Measurements from ENCODE around the gene GAL3ST1. TPM values are rescaled to one million over a fixed set of nuclear protein-coding genes. Genes with fewer than 3 reads are reported as not detected.

Gene GAL3ST1
- total and polyA plus RNA-seq, 2 of the 8 experiments (the other 6 are each of a cell fraction or from before 2014, with no cell fraction given) = 11.0 to 32.5 TPM

- H3K56ac ChIP-seq (replicated peaks; ENCODE audit: insufficient read length, low read depth, low read length) = no peak overlapping the region
- H3K4ac ChIP-seq (replicated peaks; ENCODE audit: insufficient read length, low read depth, low read length) = no peak overlapping the region
- no peaks in the 10 kb centered on the region for H3K27me3 ChIP-seq (replicated peaks in 1 of 4; ENCODE audit: control insufficient read depth in 3 of 4, extremely low read depth in 1 of 4, insufficient read depth in 3 of 4, low read length in 3 of 4)
- no peaks in the 10 kb centered on the region for H3K4me1 ChIP-seq (replicated peaks in 1 of 4; ENCODE audit: control insufficient read depth in 3 of 4, insufficient read depth in 4 of 4, low read length in 3 of 4)
- no peak overlapping the region for H3K4me3 ChIP-seq (ENCODE audit: extremely low read depth in 1 of 4, insufficient read depth in 2 of 4, low read depth in 3 of 4, low read length in 4 of 4)
- H3K36me3 ChIP-seq (ENCODE audit: control insufficient read depth in 2 of 4, insufficient read depth in 4 of 4, low read length in 3 of 4) = peaks cover 0 to 9% (median 0%) of the 10 kb centered on the region in 4 experiments; a peak in 1 of 8 replicates
- no peak overlapping the region for H2BK12ac ChIP-seq (ENCODE audit: low read depth, low read length)
- no peak overlapping the region for H3K14ac ChIP-seq (ENCODE audit: insufficient read length)
- H3K79me1 ChIP-seq (ENCODE audit: low read depth, low read length) = no peaks in the 10 kb centered on the region
- H3K23me2 ChIP-seq (ENCODE audit: low read depth, low read length) = no peaks in the 10 kb centered on the region
- no peak overlapping the region for H4K8ac ChIP-seq (ENCODE audit: extremely low read depth, insufficient read depth, low read length)
- no peaks in the 10 kb centered on the region for H4K20me1 ChIP-seq (replicated peaks in 1 of 2; ENCODE audit: control insufficient read depth in 1 of 2, insufficient read depth in 2 of 2, low read length in 2 of 2)
- no peak overlapping the region for H2BK20ac ChIP-seq (ENCODE audit: low read length)
- no peak overlapping the region for H4K91ac ChIP-seq (replicated peaks; ENCODE audit: insufficient read length, low read length)
- no peak overlapping the region for H3K9ac ChIP-seq (replicated peaks in 1 of 4; ENCODE audit: extremely low read depth in 1 of 4, low read depth in 3 of 4, low read length in 3 of 4)
- no peaks in the 10 kb centered on the region for H3K79me2 ChIP-seq (ENCODE audit: control insufficient read depth in 1 of 2, insufficient read depth in 2 of 2, low read length in 2 of 2)
- no peak for TF ChIP-seq SAP30 (IDR thresholded peaks at IDR 0.05; ENCODE audit: insufficient read depth, insufficient replicate concordance, low read length)
- TF ChIP-seq HDAC2 (IDR thresholded peaks at IDR 0.05; ENCODE audit: borderline replicate concordance in 1 of 2, low read depth in 2 of 2, low read length in 2 of 2) = peak in 1 of 2 experiments; percentile 53; a peak in 1 of 4 replicates
- no peak for TF ChIP-seq POLR2AphosphoS5 (IDR thresholded peaks at IDR 0.05; ENCODE audit: low read depth, low read length)
- TF ChIP-seq SRF (IDR thresholded peaks at IDR 0.05; ENCODE audit: low read depth, low read length) = no peak
- no peak for TF ChIP-seq FOSL1 (IDR thresholded peaks at IDR 0.05; ENCODE audit: insufficient read depth, low read depth, low read length)
- no peak for TF ChIP-seq BCL11A (IDR thresholded peaks at IDR 0.05; ENCODE audit: low read depth in 2 of 2, low read length in 2 of 2)
- peak; percentile 87; the same call in 1 of the 2 replicates for TF ChIP-seq KDM1A (IDR thresholded peaks at IDR 0.05; ENCODE audit: borderline replicate concordance, low read length)
- no peak overlapping the region for H4K5ac ChIP-seq (ENCODE audit: insufficient read length, low read depth, low read length)
- H2BK120ac ChIP-seq (replicated peaks; ENCODE audit: low read depth, low read length) = no peak overlapping the region
- no peak overlapping the region for H3K4me2 ChIP-seq (ENCODE audit: insufficient read depth in 1 of 2, low read depth in 2 of 2, low read length in 2 of 2)
- no peak for DNase-seq (ENCODE audit: low read depth in 1 of 2, low spot score in 2 of 2)
- H2AK5ac ChIP-seq (ENCODE audit: low read depth, low read length) = no peak overlapping the region
- no peak overlapping the region for H2BK5ac ChIP-seq (ENCODE audit: low read depth, low read length)
- WGBS, 2 experiments (ENCODE audit: extremely low coverage in 1 of 2, insufficient coverage in 1 of 2, insufficient read length in 1 of 2, insufficient replicate concordance in 2 of 2, low coverage in 1 of 2, low lambda C conversion rate in 2 of 2, missing lambda C conversion rate in 1 of 2) = 50% methylated on average over 1 of the region's 1 CpG; no CpG with 5 or more reads in 1 of the 2 experiments
- no peak for FAIRE-seq
- no peak overlapping the region for H3K23ac ChIP-seq (ENCODE audit: insufficient read length)
- no peak overlapping the region for H3K27ac ChIP-seq (ENCODE audit: low read depth, low read length)
- no peaks in the 10 kb centered on the region for H3K9me3 ChIP-seq (ENCODE audit: insufficient read depth in 2 of 2, low read depth in 1 of 2, low read length in 1 of 2)
- CTCF ChIA-PET (ENCODE audit: partially characterized antibody) = interaction anchor here (0.7 to 0.8 kb wide), 2 partner anchors 11 to 49 kb away, joined by 3 to 4 read pairs; no protein-coding TSS in a partner anchor
- H2BK15ac ChIP-seq (ENCODE audit: low read length) = no peak overlapping the region
- H2AFZ ChIP-seq (ENCODE audit: low read length) = no peak overlapping the region
- POLR2A ChIA-PET (ENCODE audit: partially characterized antibody) = interaction anchor here (0.9 to 1.1 kb wide), 2 partner anchors 9 to 10 kb away, joined by 3 read pairs; no protein-coding TSS in a partner anchor
- H3K18ac ChIP-seq (ENCODE audit: extremely low read depth, low read length) = no peak overlapping the region
These were observed 21.7 kb downstream of the GAL3ST1 start for GRCh38 chr22:30552719-30553118.

Data from H1 (cell line).